Hippocampal formation (tissue), 2 donors: ENCODE data around the gene RHEB.

Experiments used
- DNase-seq, 2 donors: peaks; one replicate each; lab custom pipeline; 2025; lab: John Stamatoyannopoulos, UW

Gene RHEB

DNA sequence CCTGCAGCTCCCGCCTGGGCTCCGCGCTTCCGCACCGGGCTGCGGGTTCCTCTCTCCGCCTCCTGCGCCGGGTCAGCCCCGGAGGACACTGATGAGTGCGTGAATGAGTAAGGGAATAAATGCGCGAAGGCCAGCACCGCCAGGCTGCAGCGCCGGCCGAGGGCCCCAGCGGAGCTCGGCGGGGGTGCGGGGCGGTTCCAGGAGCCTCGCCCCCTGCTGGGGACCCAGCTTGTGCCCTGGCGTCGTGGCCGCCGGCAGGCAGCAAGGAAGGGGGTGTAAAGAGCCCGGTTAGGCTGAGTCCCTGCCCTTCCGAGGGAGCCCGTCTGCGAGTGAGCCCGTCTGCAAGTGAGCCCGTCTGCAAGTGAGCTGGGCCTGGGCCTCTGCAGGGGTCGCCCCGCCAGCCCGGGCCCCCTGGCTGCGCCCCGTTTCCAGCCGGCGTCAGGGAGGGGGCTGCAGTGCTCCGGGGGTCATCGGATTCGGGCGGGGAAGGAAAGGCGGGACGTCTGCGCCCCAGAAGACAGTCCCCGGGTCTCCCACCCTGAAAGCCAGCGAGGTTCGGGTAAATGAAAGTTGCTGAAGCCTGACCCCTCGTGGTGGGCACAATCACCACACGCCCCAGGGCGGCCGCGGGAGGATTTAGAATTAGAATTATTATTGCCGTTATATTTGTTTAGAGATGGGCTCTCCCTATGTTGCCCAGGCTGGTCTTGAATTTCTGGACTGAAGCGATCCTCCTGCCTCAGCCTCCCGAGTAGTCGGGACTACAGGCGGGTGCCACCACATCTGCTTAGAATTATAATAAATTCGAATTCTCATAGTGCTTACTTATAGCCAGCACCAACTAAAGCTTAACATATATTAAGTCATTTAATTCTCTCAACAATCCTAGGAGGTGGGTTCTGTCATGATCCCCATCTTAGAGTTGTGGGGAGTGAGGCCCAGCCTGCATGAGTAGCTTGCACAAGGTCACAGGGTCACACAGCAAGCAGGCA lies 71.1 kb downstream of the RHEB start:
- DNase-seq, result peak; percentile 35 to 51

DNA sequence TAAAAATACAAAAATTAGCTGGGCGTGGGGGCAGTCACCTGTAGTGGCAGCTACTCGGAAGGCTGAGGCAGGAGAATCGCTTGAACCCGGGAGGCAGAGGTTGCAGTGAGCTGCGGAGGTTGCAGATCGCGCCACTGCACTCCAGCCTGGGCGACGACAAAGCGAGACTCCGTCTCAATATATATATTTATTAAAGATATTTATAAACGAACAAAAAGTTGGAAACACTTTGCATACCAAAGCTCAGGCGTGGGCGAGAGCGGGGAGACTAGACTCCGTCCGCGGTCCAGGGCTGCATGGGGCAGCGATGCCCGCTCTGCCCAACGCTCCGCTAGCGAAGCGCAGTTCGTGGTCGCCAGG lies 71.8 kb downstream of the RHEB start:
- no peak for DNase-seq

GRCh38 chr7:151447312-151447711 lies 72.4 kb downstream of the RHEB start:
- no peak for DNase-seq

DNA sequence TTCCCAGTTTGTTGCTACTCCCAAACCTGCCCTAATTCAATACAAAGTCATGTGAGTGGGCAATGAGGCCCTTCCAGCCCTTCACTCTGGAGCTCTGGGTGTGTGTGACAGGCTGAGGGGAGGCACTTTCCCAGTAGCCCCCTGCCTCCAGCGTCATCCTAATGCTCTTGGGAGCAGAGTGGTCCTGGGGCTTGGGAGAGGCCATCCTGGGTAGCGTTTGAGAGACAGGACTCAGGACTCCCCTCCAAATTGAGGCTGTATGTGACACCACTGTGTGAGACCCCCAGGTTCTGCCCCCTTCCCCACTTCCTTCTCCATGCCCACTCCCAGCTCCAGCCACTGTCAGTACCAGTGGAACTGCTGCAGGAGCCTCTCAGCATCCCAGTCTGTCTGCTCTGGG lies 73.3 kb downstream of the RHEB start:
- no peak for DNase-seq

DNA sequence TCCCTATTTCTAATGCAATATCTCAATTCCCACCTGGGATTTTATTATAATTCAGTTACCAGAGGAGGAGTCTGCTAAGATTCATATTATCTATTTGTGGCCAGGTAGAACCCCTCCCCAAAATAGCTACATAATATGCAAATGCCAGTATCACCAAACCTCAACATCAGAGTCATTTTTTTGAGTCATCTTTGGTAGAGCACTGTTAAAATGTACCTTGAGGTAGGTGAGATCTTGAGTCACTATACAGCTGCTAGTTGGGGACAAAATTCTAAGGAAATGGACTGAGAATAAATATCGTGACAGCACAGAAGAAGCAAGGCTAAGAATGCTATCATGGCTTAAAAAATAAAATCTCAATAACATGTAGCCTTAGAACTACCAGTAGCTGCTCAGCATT lies 75.1 kb downstream of the RHEB start:
- DNase-seq, result no peak

GRCh38 chr7:151442776-151443496 lies 76.8 kb downstream of the RHEB start:
- no peak for DNase-seq

- no peak for DNase-seq
Observed at GRCh38 chr7:151440799-151441445, 78.8 kb downstream of the RHEB start.

DNA sequence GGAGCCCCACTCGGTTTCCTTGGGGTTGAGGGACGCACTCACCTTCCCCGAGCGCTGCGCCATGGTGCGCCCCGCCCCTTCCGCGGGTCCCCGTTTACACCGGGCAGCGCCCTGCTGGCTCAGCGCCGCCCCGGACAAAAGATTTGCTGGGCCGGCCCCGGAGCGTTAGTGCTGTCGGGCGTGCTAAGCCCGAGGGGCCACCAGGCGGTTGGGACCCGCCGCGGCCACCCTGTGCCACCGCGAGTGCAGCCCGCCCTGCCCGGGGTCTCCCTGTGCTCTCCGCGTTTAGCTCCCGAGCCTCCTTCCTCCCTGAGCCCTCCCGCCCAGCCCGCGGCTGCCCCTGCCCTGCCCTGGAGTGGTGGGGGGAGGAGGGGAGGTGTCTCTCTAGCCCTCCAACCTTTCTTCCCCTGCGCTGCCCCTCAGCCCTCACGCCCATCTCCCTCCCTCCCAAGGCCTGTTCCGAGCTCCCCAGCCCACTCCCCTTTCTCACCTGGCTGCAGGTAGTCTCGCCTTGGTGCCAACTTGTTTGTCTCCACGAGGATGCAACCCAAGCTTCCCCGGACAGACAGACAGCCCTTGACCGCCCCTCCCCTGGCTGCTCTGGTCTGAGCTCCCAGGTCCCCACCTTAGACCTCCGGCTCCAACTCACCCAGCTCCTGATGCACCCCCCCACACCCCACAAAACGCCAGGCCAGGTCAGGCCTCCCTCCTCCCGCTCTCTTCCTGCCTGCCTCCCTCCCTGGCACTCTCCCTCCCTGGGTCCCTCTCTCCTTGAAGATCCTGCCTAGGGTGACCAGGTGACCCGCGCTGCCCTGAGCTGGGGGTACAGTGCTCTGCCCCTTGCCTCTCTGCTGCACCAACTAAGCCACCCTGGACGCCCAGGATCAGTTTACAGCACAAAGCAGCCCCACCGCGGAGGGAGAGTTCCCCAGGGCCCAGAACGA lies 79.6 kb downstream of the RHEB start, which contains the start of gene CRYGN:
TSS of gene CRYGN (minus strand) at position 287 of the 944 bp plus-strand sequence. CDS start at position 63, 224 bp downstream.
- no peak for DNase-seq

DNA sequence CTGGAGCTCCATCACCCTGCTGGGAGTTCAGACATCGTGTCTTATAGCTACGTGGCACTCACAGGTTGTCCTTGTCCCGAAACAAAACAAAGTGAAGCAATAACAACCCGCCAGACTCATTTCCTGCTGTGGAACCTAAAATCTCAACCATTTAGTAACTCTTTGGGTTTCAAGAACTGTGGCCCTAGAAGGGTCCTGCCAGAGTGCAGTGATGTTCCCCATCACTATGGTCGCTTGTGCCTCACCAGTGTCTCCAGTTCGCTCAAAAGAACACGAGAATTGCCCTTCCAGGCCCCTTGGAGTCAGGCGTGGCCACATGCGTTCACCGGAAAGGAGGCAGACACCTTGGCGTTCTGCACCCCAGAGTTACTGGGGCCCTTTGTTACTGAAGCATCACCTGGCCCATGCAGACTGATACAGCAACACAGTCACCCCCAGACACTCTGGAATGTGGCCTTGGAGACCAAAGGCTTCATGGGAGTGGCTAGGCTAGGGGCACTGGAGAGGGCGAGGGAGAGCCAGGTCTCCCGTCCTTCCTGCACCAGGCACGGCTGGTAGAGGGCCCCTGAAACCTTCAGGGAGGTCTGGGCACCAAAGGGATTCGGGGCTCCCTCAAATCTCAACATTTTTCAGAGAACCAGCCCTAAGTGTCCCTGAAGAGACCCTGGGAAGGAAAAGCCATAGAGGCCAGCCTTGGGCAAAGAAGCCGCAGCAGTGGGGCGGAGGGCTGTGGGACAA lies 80.7 kb downstream of the RHEB start:
- DNase-seq, result no peak

DNA sequence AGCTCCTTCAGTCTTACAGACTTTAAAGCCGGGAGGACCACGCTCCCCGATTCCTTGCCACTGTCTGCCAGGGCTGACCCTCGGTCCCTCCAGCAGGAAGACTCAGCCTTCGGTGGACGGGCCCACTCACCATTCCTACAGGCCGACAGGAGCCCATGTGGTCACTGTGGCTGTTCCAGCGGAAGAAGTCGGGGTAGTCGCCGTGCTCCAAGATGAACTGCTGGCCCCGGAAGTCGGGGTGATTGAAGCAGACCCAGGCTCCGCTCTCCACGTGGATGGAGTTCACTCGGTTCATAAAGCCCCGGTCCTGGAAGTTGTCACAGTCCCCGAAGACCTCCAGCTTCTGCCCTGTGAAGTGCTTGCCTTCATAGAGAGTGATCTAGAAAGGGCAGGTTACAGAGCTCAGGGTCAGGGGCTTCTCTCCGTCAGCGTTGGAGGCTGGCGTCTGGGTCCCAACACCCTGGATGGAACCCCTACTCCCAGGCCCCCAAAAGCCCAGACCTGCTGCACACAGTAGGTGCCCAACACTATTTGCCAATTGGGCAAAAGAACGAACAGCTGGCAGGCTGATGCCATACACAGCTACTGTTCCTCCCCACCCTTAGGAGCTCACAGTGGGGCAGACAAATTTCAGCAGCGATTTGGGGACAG lies 81.7 kb downstream of the RHEB start:
- DNase-seq, result no peak

DNA sequence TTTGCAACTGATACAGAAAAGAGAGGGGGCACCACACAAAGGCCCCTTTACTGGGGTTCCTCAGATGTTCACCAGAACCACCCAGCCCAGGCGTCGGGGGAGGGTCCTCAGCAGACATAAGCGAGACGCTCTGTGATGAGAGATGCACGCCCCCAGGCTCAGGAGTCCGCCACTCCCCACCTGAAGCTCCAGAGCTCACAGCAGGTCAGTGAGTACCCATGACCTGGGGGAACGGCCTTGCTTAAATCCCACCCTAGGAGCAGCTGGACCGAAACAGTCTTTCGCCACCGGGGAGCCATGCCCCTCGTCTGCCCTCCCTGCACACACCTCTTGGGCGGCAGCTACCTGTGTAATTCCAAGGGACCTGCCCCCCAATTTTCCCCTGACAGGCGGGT lies 82.5 kb downstream of the RHEB start:
- DNase-seq, result no peak

GRCh38 chr7:151436446-151437158 lies 83.1 kb downstream of the RHEB start:
- no peak for DNase-seq

- DNase-seq, result no peak
Observed at GRCh38 chr7:151435971-151436370, 83.7 kb downstream of the RHEB start.

- no peak for DNase-seq
Observed at GRCh38 chr7:151435103-151435916, 84.4 kb downstream of the RHEB start.

- DNase-seq, result no peak
Observed at GRCh38 chr7:151434549-151434948, 85.1 kb downstream of the RHEB start.

DNA sequence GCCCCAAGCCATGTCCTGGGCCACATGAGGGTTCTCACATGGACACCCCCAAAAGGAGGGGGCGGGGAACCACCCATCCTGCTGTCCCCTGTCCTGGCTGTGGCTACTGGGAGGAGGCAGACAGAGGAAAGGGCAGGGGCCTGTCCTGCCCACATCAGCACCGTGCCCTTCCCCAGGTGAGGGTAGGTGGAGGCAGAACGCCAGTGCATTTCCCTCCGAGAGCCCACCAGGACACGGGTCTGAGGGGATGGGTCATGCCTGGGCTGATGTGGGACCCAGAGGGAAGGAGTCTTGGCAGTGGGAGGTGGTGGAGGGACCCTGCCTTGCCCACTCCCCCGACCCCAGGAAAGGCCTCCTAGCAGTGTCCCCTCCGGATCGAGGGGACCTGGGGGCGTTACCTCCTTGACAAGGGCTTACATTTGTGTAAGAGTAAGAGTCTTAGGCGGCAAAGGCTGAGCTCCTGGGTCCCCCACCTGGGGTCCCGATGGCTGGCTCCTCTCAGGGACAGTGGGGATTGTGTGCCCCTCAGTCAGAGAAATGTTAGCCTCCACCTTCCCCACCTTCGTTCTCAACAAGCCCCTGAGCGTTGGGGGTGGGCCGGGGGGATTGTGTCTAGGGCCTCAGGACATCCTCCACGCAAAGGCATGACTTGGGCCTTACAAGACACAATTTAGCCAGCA lies 85.8 kb downstream of the RHEB start:
- no peak for DNase-seq

DNA sequence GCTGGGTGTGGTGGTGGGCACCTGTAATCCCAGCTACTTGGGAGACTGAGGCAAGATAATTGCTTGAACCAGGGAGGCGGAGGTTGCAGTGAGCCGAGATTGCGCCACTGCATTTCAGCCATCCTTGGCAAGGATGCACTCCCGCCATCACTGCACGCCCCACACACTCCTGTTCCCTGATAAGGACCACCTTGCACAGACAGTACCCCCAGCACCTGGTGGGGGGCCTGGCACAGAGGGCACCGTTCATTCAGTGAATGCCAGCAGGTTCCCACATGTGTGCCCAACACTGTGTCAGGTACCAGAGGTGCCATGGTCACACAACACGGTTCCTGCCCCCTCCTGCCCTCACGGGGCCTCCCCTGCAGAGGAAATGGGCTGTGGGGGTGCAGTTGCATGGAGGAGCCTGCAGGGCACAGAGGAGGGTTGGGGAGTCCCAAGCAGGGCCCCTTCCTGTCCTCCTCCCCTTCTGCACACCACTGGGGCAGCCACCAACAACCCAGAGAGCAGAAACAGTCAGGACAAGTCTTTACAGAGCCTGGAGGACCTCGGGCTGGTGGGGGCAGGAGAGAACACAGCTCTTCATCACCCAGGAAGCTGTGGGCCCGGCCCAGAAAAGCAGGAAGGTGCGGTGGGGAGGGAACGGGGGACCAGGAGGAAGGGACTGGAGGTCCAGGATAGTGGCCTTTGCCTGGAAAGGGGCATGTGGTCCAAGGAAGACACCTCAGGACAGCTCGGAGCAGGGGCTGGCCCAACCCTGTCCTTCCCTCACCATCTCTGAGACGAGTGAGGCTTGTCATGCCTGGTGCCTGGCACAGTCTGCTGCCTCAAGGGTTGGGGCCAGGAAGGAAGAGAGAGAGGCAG lies 86.8 kb downstream of the RHEB start:
- DNase-seq, result no peak
